Activated T-helper 1 cell treated with anti-CD3 and anti-CD28 coated beads, Interleukin-12 subunit alpha, Interleukin-12 subunit beta, Interleukin-2, Interleukin-4 antibody, amounts not matched to agents 30 ng/mL and 10 ng/mL and 1 ng/mL, durations not matched to agents 14 hours and 24 hours and 36 hours (primary cell): ENCODE measurements around the gene KIAA1958. TPM values are rescaled to one million over a fixed set of nuclear protein-coding genes. Genes with fewer than 3 reads are reported as not detected.

ENCODE experiments used
- DNase-seq: peaks from one replicate; pipeline ENCODE4 v3.0.0; 2021; ENCODE audit warnings: low spot score
- H3K27ac Mint-ChIP-seq: one replicate; pipeline ENCODE4 v1.8.0; 2021; ENCODE audit warnings: mild to moderate bottlenecking, mixed read lengths
- H3K27me3 Mint-ChIP-seq: one replicate; pipeline ENCODE4 v1.8.0; 2022; ENCODE audit warnings: mild to moderate bottlenecking, moderate library complexity, mixed read lengths; ENCODE audit not compliant: insufficient read depth
- H3K36me3 Mint-ChIP-seq: one replicate; pipeline ENCODE4 v1.8.0; 2021; ENCODE audit warnings: low read depth, mixed read lengths
- H3K4me1 Mint-ChIP-seq: one replicate; pipeline ENCODE4 v1.8.0; 2021; ENCODE audit warnings: low read depth, mixed read lengths
- H3K4me3 Mint-ChIP-seq: one replicate; pipeline ENCODE4 v1.8.0; 2021; ENCODE audit warnings: mild to moderate bottlenecking, moderate library complexity, mixed read lengths
- H3K9me3 Mint-ChIP-seq: one replicate; pipeline ENCODE4 v1.8.0; 2021; ENCODE audit warnings: mixed read lengths
- intact Hi-C: fragments of 100-400 bp; cut with micrococcal nuclease; formaldehyde crosslinking; loops from one replicate; pipeline ENCODE4 v1.15.1; 2024
- total RNA-seq: library from RNA; stranded (reverse); gene quantifications from 2 replicates; pipeline ENCODE4 v1.2.3, GENCODE V29; 2022

Gene KIAA1958
- total RNA-seq, 1 donor from 2014 or later: 8.6 TPM

GRCh38 chr9:112615584-112616266 is 129.1 kb downstream of the KIAA1958 start:
- no peak for DNase-seq
- H3K4me3 Mint-ChIP-seq: no peak overlapping the region
- H3K9me3 Mint-ChIP-seq: no peaks in the 10 kb centered on the region
- H3K4me1 Mint-ChIP-seq: no peaks in the 10 kb centered on the region
- no peak overlapping the region for H3K27ac Mint-ChIP-seq
- no peaks in the 10 kb centered on the region for H3K27me3 Mint-ChIP-seq
- peaks cover 2% of the 10 kb centered on the region for H3K36me3 Mint-ChIP-seq
- intact Hi-C loops: no loop called here

GRCh38 chr9:112617371-112617770 is 130.7 kb downstream of the KIAA1958 start:
- intact Hi-C loops: no loop called here
- Mint-ChIP-seq H3K36me3 (peaks cover 2% of the 10 kb centered on the region), H3K4me1 (no peaks in the 10 kb centered on the region), H3K27ac (no peak overlapping the region), H3K4me3 (no peak overlapping the region), H3K27me3 (no peaks in the 10 kb centered on the region), H3K9me3 (no peaks in the 10 kb centered on the region)
- no peak for DNase-seq

- no peak overlapping the region for H3K4me3 Mint-ChIP-seq
- no peak overlapping the region for H3K27ac Mint-ChIP-seq
- no peaks in the 10 kb centered on the region for H3K4me1 Mint-ChIP-seq
- peaks cover 2% of the 10 kb centered on the region for H3K36me3 Mint-ChIP-seq
- no peak for DNase-seq
- intact Hi-C loops: no loop called here
- no peaks in the 10 kb centered on the region for H3K9me3 Mint-ChIP-seq
- H3K27me3 Mint-ChIP-seq: no peaks in the 10 kb centered on the region
Measured at GRCh38 chr9:112618385-112619009, 131.9 kb downstream of the KIAA1958 start.

GRCh38 chr9:112620388-112620787 is 133.8 kb downstream of the KIAA1958 start:
- H3K36me3 Mint-ChIP-seq: no peaks in the 10 kb centered on the region
- H3K4me1 Mint-ChIP-seq: no peaks in the 10 kb centered on the region
- no peak overlapping the region for H3K4me3 Mint-ChIP-seq
- H3K27ac Mint-ChIP-seq: no peak overlapping the region
- no peaks in the 10 kb centered on the region for H3K9me3 Mint-ChIP-seq
- intact Hi-C loops: no loop called here
- H3K27me3 Mint-ChIP-seq: no peaks in the 10 kb centered on the region
- no peak for DNase-seq

- no peak overlapping the region for H3K27ac Mint-ChIP-seq
- H3K36me3 Mint-ChIP-seq: no peaks in the 10 kb centered on the region
- intact Hi-C loops: no loop called here
- H3K4me3 Mint-ChIP-seq: no peak overlapping the region
- H3K9me3 Mint-ChIP-seq: no peaks in the 10 kb centered on the region
- no peak for DNase-seq
- H3K27me3 Mint-ChIP-seq: no peaks in the 10 kb centered on the region
- no peaks in the 10 kb centered on the region for H3K4me1 Mint-ChIP-seq
Measured at GRCh38 chr9:112621018-112621655, 134.5 kb downstream of the KIAA1958 start.

GRCh38 chr9:112623198-112623597 is 136.6 kb downstream of the KIAA1958 start:
- H3K36me3 Mint-ChIP-seq: no peaks in the 10 kb centered on the region
- intact Hi-C loops: no loop called here
- no peaks in the 10 kb centered on the region for H3K9me3 Mint-ChIP-seq
- H3K27me3 Mint-ChIP-seq: no peaks in the 10 kb centered on the region
- H3K27ac Mint-ChIP-seq: no peak overlapping the region
- no peak overlapping the region for H3K4me3 Mint-ChIP-seq
- H3K4me1 Mint-ChIP-seq: no peaks in the 10 kb centered on the region
- DNase-seq: no peak

GRCh38 chr9:112624711-112625707 is 138.4 kb downstream of the KIAA1958 start:
- H3K27ac Mint-ChIP-seq: no peak overlapping the region
- no peaks in the 10 kb centered on the region for H3K4me1 Mint-ChIP-seq
- intact Hi-C loops: no loop called here
- no peak for DNase-seq
- H3K27me3 Mint-ChIP-seq: no peaks in the 10 kb centered on the region
- H3K4me3 Mint-ChIP-seq: no peak overlapping the region
- H3K9me3 Mint-ChIP-seq: no peaks in the 10 kb centered on the region
- H3K36me3 Mint-ChIP-seq: no peaks in the 10 kb centered on the region

GRCh38 chr9:112629671-112630485 is 143.3 kb downstream of the KIAA1958 start:
- H3K36me3 Mint-ChIP-seq: no peaks in the 10 kb centered on the region
- H3K9me3 Mint-ChIP-seq: no peaks in the 10 kb centered on the region
- no peaks in the 10 kb centered on the region for H3K4me1 Mint-ChIP-seq
- no peak for DNase-seq
- no peaks in the 10 kb centered on the region for H3K27me3 Mint-ChIP-seq
- intact Hi-C loops: no loop called here
- H3K4me3 Mint-ChIP-seq: no peak overlapping the region
- H3K27ac Mint-ChIP-seq: no peak overlapping the region

- no peak for DNase-seq
- Mint-ChIP-seq H3K36me3 (no peaks in the 10 kb centered on the region), H3K4me3 (no peak overlapping the region), H3K9me3 (no peaks in the 10 kb centered on the region), H3K27ac (no peak overlapping the region), H3K4me1 (no peaks in the 10 kb centered on the region), H3K27me3 (no peaks in the 10 kb centered on the region)
- intact Hi-C loops: no loop called here
Measured at GRCh38 chr9:112631313-112632070, 144.9 kb downstream of the KIAA1958 start.

- Mint-ChIP-seq H3K4me1 (no peaks in the 10 kb centered on the region), H3K27me3 (no peaks in the 10 kb centered on the region), H3K9me3 (peaks cover 13% of the 10 kb centered on the region), H3K27ac (no peak overlapping the region), H3K36me3 (no peaks in the 10 kb centered on the region), H3K4me3 (no peak overlapping the region)
- DNase-seq: no peak
- intact Hi-C loops: no loop called here
Measured at GRCh38 chr9:112640311-112640710, 153.7 kb downstream of the KIAA1958 start.

- H3K9me3 Mint-ChIP-seq: peaks cover 19% of the 10 kb centered on the region
- H3K4me1 Mint-ChIP-seq: no peaks in the 10 kb centered on the region
- no peak for DNase-seq
- H3K4me3 Mint-ChIP-seq: no peak overlapping the region
- no peaks in the 10 kb centered on the region for H3K27me3 Mint-ChIP-seq
- H3K27ac Mint-ChIP-seq: no peak overlapping the region
- H3K36me3 Mint-ChIP-seq: peaks cover 6% of the 10 kb centered on the region
- intact Hi-C loops: no loop called here
Measured at GRCh38 chr9:112642126-112642525, 155.5 kb downstream of the KIAA1958 start.
